CD14-positive monocyte (primary cell): ENCODE data around the gene TBC1D22A. TPM values are rescaled to one million over a fixed set of nuclear protein-coding genes. Genes with fewer than 3 reads are reported as not detected.

Experiments
- DNase-seq, 3 donors: peaks; one replicate each; pipeline ENCODE4 v3.0.0-alpha.2; 2011 to 2022
- H2AFZ ChIP-seq: 2 replicates; pipeline ENCODE4 v1.6.0; 2012; ENCODE audit warnings: mild to moderate bottlenecking, low read depth, low read length, inconsistent platforms; ENCODE audit not compliant: insufficient read depth, poor library complexity, severe bottlenecking
- H3K27ac ChIP-seq, 2 donors: 1 replicate in 1 of 2; 2 replicates in 1 of 2; pipeline ENCODE4 v1.5.1; 2012 to 2013; ENCODE audit warnings: low read length in 2 of 2, control low read depth in 1 of 2, inconsistent platforms in 1 of 2, low read depth in 1 of 2, mild to moderate bottlenecking in 1 of 2
- H3K27me3 ChIP-seq, 2 donors: one replicate each; pipeline versions ENCODE4 v1.6.0 to v1.6.1; 2011 to 2013; ENCODE audit warnings: low read length in 2 of 2; ENCODE audit not compliant: control insufficient read depth in 2 of 2, insufficient read depth in 2 of 2
- H3K36me3 ChIP-seq, 2 donors: replicated peaks in 1 of 2; 1 replicate in 1 of 2; 2 replicates in 1 of 2; pipeline versions ENCODE4 v1.5.1 to v1.6.1; 2012 to 2013; ENCODE audit warnings: low read length in 2 of 2, control low read depth in 1 of 2, inconsistent platforms in 1 of 2, mild to moderate bottlenecking in 1 of 2; ENCODE audit not compliant: insufficient read depth in 2 of 2, control insufficient read depth in 1 of 2
- H3K4me1 ChIP-seq, 2 donors: 1 replicate in 1 of 2; 2 replicates in 1 of 2; pipeline versions ENCODE4 v1.5.1 to v1.6.1; 2012 to 2013; ENCODE audit warnings: low read length in 2 of 2, control low read depth in 1 of 2, inconsistent platforms in 1 of 2, mild to moderate bottlenecking in 1 of 2, moderate library complexity in 1 of 2; ENCODE audit not compliant: insufficient read depth in 2 of 2, control insufficient read depth in 1 of 2
- H3K4me2 ChIP-seq: replicated peaks from 2 replicates; pipeline ENCODE3; 2012; ENCODE audit warnings: low read length, moderate library complexity, mild to moderate bottlenecking; ENCODE audit not compliant: poor library complexity, severe bottlenecking; ENCODE audit errors: extremely low read depth
- H3K4me3 ChIP-seq, 3 experiments: fragments of 200-600 bp in 1 of 3; sonication (generic) in 1 of 3; replicated peaks in 1 of 3; 1 replicate in 2 of 3; 2 replicates in 1 of 3; pipeline ENCODE4 v1.5.1; 2011 to 2013; ENCODE audit warnings: low read length in 3 of 3, mild to moderate bottlenecking in 3 of 3, control low read depth in 2 of 3, low read depth in 2 of 3, inconsistent platforms in 1 of 3, moderate library complexity in 1 of 3
- H3K79me2 ChIP-seq: 2 replicates; pipeline ENCODE4 v1.6.0; 2012; ENCODE audit warnings: mild to moderate bottlenecking, control low read depth, inconsistent platforms, low read length, moderate library complexity; ENCODE audit not compliant: insufficient read depth
- H3K9ac ChIP-seq: 2 replicates; pipeline ENCODE4 v1.6.0; 2017; ENCODE audit warnings: low read length, mild to moderate bottlenecking; ENCODE audit not compliant: insufficient read depth, poor library complexity, severe bottlenecking
- H3K9me3 ChIP-seq, 2 donors: replicated peaks in 1 of 2; 1 replicate in 1 of 2; 2 replicates in 1 of 2; pipeline versions ENCODE4 v1.5.1 to v1.6.1; 2012 to 2013; ENCODE audit warnings: low read length in 2 of 2, control low read depth in 1 of 2; ENCODE audit not compliant: control insufficient read depth in 1 of 2, insufficient read depth in 1 of 2
- H4K20me1 ChIP-seq: 2 replicates; pipeline ENCODE4 v1.6.0; 2012; ENCODE audit warnings: mild to moderate bottlenecking, low read length, control low read depth, moderate library complexity; ENCODE audit not compliant: insufficient read depth
- H3K27ac Mint-ChIP-seq, 7 donors: one replicate each; pipeline ENCODE4 v1.8.0; 2020; ENCODE audit warnings: mild to moderate bottlenecking in 7 of 7, mixed read lengths in 7 of 7, moderate library complexity in 6 of 7, inconsistent platforms in 2 of 7
- H3K27me3 Mint-ChIP-seq, 3 donors: one replicate each; pipeline ENCODE4 v1.8.0; 2021 to 2022; ENCODE audit warnings: low read depth in 3 of 3, mild to moderate bottlenecking in 3 of 3, mixed read lengths in 3 of 3, moderate library complexity in 3 of 3, inconsistent platforms in 1 of 3
- H3K36me3 Mint-ChIP-seq, 2 donors: one replicate each; pipeline ENCODE4 v1.8.0; 2020; ENCODE audit warnings: mixed read lengths in 2 of 2, inconsistent platforms in 1 of 2, mild to moderate bottlenecking in 1 of 2
- H3K4me1 Mint-ChIP-seq: one replicate; pipeline ENCODE4 v1.8.0; 2020; ENCODE audit warnings: mild to moderate bottlenecking, mixed read lengths
- H3K4me3 Mint-ChIP-seq, 2 donors: one replicate each; pipeline ENCODE4 v1.8.0; 2020; ENCODE audit warnings: mild to moderate bottlenecking in 2 of 2, mixed read lengths in 2 of 2, moderate library complexity in 1 of 2
- H3K9me3 Mint-ChIP-seq, 7 donors: one replicate each; pipeline ENCODE4 v1.8.0; 2020 to 2022; ENCODE audit warnings: mixed read lengths in 7 of 7, mild to moderate bottlenecking in 6 of 7, moderate library complexity in 6 of 7, inconsistent platforms in 2 of 7
- WGBS: methylation state at CpG from one replicate; pipeline ENCODE4 v1.1.5; 2013; ENCODE audit warnings: missing lambda C conversion rate; ENCODE audit not compliant: insufficient coverage; 5-methylcytosine and 5-hydroxymethylcytosine counted together
- intact Hi-C, 2 donors: fragments of 100-400 bp; cut with micrococcal nuclease; formaldehyde crosslinking; loops; one replicate each; pipeline versions ENCODE4 v1.15.0 to v1.15.1; 2023
- polyA plus RNA-seq, 3 donors: library from polyadenylated mRNA; depleted of rRNA in 1 of 3; unstranded in 2 of 3; stranded (reverse) in 1 of 3; fragments of 300-500 nt in 2 of 3; fragments of >200 nt in 1 of 3; fragmentation: Illumina TruSeq in 2 of 3; gene quantifications; 1 replicate in 2 of 3; 2 replicates in 1 of 3; pipeline ENCODE4 v1.2.3, GENCODE V29; 2012 to 2021
- TF ChIP-seq, protein P1 (sequence below): fragments of 200-600 bp; IDR thresholded peaks from one replicate; pipeline ENCODE4 v1.8.0; 2022; ENCODE audit warnings: antibody characterized with exemption, mild to moderate bottlenecking

Gene TBC1D22A
- polyA plus RNA-seq, 3 donors: 25.9 to 36.2 (median 29.5) TPM

DNA sequence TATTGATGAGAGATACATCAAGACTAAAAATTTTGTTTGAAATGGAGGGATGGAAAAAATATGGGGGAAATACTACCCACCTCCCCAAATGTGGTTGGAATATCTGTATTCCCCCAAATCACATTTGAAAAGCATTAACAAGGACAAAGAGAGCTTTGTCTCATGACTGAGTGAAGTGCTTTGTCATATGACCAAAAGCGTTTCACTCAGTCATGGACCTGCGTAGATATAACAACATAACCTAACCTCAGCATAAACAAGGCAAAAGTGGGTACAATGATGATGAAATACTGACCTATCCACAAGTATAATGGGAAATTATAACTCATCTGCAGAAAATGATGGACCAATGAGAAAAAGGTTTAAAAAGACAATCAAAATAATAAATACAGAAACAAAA is 418.3 kb downstream of the TBC1D22A start:
- no peaks in the 10 kb centered on the region for H3K4me1 Mint-ChIP-seq
- no peak overlapping the region for H3K27ac Mint-ChIP-seq
- Histone ChIP-seq H3K27me3 (no peaks in the 10 kb centered on the region), H3K4me1 (no peaks in the 10 kb centered on the region), H3K4me3 (no peak overlapping the region), H3K79me2 (no peaks in the 10 kb centered on the region), H3K36me3 (no peaks in the 10 kb centered on the region), H2AFZ (no peak overlapping the region), H3K9ac (no peak overlapping the region), H3K27ac (no peak overlapping the region), H4K20me1 (no peaks in the 10 kb centered on the region), H3K9me3 (peaks cover 3 to 22% of the 10 kb centered on the region in 2 donors), H3K4me2 (no peak overlapping the region)
- H3K36me3 Mint-ChIP-seq: peaks cover 6 to 10% of the 10 kb centered on the region in 2 donors
- H3K4me3 Mint-ChIP-seq: no peak overlapping the region
- DNase-seq: no peak
- intact Hi-C loops: no loop called here
- peaks cover 3 to 6% (median 4%) of the 10 kb centered on the region in 3 donors for H3K27me3 Mint-ChIP-seq
- WGBS: no CpG with 5 or more reads among the region's 2 CpGs
- peaks cover 23 to 36% (median 27%) of the 10 kb centered on the region in 7 donors for H3K9me3 Mint-ChIP-seq
- TF ChIP-seq, protein P1, sequence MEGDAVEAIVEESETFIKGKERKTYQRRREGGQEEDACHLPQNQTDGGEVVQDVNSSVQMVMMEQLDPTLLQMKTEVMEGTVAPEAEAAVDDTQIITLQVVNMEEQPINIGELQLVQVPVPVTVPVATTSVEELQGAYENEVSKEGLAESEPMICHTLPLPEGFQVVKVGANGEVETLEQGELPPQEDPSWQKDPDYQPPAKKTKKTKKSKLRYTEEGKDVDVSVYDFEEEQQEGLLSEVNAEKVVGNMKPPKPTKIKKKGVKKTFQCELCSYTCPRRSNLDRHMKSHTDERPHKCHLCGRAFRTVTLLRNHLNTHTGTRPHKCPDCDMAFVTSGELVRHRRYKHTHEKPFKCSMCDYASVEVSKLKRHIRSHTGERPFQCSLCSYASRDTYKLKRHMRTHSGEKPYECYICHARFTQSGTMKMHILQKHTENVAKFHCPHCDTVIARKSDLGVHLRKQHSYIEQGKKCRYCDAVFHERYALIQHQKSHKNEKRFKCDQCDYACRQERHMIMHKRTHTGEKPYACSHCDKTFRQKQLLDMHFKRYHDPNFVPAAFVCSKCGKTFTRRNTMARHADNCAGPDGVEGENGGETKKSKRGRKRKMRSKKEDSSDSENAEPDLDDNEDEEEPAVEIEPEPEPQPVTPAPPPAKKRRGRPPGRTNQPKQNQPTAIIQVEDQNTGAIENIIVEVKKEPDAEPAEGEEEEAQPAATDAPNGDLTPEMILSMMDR: no peak

GRCh38 chr22:47187176-47187957 is 424.9 kb downstream of the TBC1D22A start:
- H3K27me3 ChIP-seq: no peaks in the 10 kb centered on the region
- WGBS: 93% methylated on average over 5 of the region's 9 CpGs
- no peak for DNase-seq
- TF ChIP-seq, protein P1: no peak
- H3K4me1 ChIP-seq: no peaks in the 10 kb centered on the region
- no peak overlapping the region for H3K4me2 ChIP-seq
- no peaks in the 10 kb centered on the region for H3K36me3 ChIP-seq
- Mint-ChIP-seq H3K36me3 (no peaks in the 10 kb centered on the region), H3K9me3 (peaks cover 5 to 23% (median 15%) of the 10 kb centered on the region in 7 donors), H3K27me3 (peaks cover 1 to 5% (median 3%) of the 10 kb centered on the region in 3 donors), H3K4me3 (no peak overlapping the region), H3K4me1 (no peaks in the 10 kb centered on the region), H3K27ac (no peak overlapping the region)
- intact Hi-C loops: no loop called here
- H3K27ac ChIP-seq: no peak overlapping the region
- no peak overlapping the region for H2AFZ ChIP-seq
- H3K9ac ChIP-seq: no peak overlapping the region
- no peak overlapping the region for H3K4me3 ChIP-seq
- no peaks in the 10 kb centered on the region for H3K9me3 ChIP-seq
- no peaks in the 10 kb centered on the region for H4K20me1 ChIP-seq
- H3K79me2 ChIP-seq: no peaks in the 10 kb centered on the region
